ENCODE measurements around the gene RNU1-2.
"Not testable (repeated sequence)": the region's sequence is repeated elsewhere in the genome, so short reads cannot be mapped to it uniquely, and the experiment has no call there.

RNU1-2 gene

GRCh38 chr1:16911851-16912721, 16.3 kb downstream of the RNU1-2 start:
- not testable (repeated sequence) for DNase-seq

DNA sequence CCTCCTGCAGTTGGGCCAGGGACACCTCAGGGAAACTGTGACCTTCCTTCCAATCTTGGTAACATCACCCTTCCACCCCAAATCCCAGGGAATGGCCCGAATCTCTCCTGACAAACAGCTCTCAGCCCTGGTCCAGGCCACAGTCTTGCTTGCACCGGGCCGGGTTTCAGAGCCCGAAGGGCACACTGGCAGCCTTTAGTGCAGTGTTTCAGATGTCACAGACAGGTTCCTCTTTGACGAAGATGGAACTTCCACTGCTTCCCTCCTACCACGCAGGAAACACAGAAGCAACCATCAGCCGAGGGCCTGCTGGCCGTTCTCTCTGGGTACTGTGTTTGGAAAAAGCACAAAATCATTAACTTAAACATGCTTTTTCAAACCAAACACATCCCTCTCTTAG, 17.0 kb downstream of the RNU1-2 start:
- not testable (repeated sequence) for DNase-seq

- DNase-seq = no peak
These were observed 17.5 kb downstream of the RNU1-2 start for GRCh38 chr1:16913181-16913832.

GRCh38 chr1:16913833-16914662, 18.3 kb downstream of the RNU1-2 start:
- peak; percentile 98 for DNase-seq

DNA sequence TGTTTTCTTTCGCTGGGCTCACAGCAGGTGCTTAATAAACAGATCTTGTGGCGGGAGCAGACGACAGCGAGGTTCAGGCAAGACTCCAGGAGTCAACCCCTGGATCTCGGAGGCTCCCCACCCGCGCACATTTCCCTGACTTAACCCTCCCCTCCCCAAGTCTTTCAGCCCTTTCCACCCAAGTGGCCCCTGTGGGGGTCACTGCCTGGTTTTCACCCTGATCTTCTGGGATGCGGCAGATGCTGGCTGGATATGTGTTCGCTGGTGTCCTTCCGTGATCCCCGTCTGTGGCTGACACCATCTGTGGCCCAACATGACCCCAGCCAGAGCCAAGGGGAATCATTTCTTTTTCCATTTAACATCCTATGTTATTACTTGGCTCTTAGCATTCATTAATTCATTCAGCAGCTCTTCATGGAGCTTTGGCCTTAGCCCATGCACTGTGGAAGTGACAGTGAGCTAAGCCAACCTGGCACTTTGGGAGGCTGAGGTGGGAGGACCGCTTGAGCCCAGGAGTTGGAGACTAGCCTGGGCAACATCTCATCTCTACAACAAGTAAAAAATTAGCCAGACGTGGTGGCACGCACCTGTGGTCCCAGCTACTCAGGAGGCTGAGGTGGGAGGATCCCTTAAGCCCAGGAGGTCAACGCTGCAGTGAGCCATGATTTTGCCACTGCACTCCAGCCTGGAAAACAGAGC, 19.3 kb downstream of the RNU1-2 start:
- DNase-seq = not testable (repeated sequence)

GRCh38 chr1:16915627-16915973, 19.8 kb downstream of the RNU1-2 start:
- no peak for DNase-seq

- not testable (repeated sequence) for DNase-seq
These were observed 20.5 kb downstream of the RNU1-2 start for GRCh38 chr1:16916036-16916880.

- no peak for DNase-seq
These were observed 22.6 kb downstream of the RNU1-2 start for GRCh38 chr1:16918371-16918770.

GRCh38 chr1:16918936-16919665, 23.3 kb downstream of the RNU1-2 start:
- DNase-seq = not testable (repeated sequence)

- DNase-seq = no peak
These were observed 25.2 kb downstream of the RNU1-2 start for GRCh38 chr1:16920951-16921350.

- peak; percentile 79 for DNase-seq
These were observed 25.8 kb downstream of the RNU1-2 start, which contains the start of gene CROCC for GRCh38 chr1:16921391-16922185. CROCC (plus strand) TSS chr1:16921931; CDS start chr1:16922019, 88 bp downstream.

DNA sequence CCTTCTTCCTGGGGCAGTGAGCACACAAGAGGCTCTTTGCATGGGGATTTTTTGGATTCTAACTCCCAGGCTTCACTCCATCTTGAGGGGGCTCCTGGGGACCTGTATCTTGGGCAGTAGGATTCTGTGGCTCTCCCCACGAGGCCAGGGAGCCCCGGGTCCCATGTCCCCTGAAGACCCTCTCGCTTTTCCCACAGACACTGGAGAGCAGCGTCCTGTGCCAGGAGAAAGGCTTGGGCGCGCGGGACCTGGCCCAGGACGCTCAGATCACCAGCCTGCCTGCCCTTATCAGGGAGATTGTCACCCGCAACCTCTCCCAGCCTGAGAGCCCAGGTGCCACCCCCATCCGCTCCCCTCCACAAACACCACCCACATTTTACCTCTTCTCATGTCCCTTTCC, 26.7 kb downstream of the RNU1-2 start:
- DNase-seq = no peak

DNA sequence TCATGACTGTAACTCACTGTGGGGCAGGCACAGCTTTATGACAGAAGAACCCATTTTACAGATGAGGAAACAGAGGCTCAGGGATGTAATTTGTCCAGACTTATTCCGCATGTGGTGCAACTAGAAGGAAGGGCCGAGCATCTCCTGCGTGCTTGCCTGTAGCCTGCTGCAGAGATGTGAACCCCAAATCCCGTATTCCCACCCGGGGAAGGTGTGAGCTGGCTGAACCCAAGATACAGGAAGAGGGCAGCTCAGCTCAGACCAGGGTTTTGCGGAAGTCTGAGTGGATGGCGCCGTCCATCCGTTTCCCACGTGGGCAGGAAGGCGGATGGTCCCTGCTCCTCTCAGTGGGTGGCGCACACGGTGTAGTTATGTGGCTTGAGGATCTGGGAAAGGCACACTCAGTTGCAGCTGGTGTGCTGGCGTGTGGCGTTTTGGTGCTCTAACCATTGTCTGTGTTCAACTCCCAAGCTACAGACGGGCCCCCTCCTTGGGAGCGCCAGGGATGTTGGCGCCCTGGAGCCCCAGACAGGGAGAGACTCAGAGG, 27.2 kb downstream of the RNU1-2 start:
- DNase-seq = no peak

GRCh38 chr1:16924216-16924918, 28.6 kb downstream of the RNU1-2 start:
- DNase-seq = no peak

- DNase-seq = no peak
These were observed 29.2 kb downstream of the RNU1-2 start for GRCh38 chr1:16924919-16925477.

DNA sequence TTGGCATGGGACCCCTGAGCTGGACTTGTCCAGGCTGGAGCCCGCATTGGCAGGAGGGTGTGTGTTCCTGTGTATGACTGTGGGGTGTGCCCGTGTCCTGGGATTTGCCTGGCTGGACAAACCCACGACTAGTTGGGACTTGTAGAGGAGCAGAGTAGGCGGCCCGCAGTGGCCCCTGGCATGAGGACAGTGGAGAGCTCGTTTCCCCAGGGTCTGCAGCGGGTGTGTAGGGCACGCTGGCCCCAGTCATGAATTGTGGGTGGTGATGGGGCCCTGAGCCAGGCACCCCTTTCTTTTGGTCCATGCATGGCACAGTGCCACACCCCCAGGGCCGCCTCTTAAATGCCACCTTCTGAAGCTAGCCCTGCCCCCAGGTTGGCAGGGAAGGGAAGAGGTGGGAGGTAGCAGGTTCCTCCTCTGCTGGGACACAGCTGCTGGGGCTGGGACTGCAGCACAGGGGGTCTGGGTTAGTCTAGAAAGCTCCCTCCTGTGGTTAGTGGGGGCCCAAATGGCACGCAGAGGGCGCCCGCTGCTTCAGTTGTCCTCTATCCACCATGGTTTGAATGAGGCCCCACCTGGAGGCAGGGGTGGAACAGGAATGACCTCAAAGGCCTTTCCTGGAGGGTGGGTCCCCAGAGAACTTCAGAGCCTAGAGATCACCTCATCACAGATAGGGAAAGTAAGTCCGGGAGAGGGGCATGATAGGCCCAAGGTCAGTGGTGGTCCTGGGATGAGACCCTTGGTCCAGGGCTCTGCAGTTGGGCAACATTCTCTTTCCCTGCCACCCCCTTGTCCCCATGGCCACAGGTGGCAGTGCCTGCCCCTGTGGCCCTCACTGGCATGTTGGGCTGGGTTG, 30.1 kb downstream of the RNU1-2 start:
- no peak for DNase-seq

DNA sequence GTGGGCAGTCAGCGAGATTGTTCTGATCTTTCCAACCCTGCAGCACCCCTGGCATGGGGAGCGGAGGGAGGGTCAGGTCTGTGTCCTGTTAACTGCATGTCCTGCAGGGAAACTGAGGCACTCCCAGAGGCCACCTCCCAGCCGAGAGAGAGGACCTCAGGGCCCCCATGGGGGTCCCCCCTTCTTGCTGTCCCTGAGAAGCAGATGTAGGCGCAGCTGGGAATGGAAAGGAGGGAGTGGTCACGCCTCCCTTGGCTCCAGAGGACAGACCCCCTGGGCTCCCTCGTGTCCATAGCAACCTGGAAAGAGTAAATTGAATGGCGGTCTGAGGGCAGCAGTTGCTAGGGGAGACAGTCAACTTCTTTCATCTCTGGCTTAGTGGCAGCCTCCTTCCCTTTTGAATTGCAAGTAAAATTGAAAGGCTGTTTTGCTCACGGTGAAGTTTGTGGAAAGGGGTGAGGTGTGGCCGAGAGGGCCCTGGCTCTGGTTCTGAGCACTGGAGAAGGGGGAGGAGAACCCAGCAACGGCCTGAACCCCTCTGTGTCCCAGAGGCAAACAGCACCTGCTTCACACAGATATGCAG, 30.8 kb downstream of the RNU1-2 start:
- no peak for DNase-seq
